ENCODE results near the gene YWHAQ. TPM values are rescaled to one million over a fixed set of nuclear protein-coding genes. Genes with fewer than 3 reads are reported as not detected.

YWHAQ gene
- total RNA-seq, 4 donors from 2014 or later = 40.3 to 63.7 (median 48.4) TPM

- ATAC-seq = peak; percentile 77 to 88
- H3K27ac ChIP-seq = peak overlapping the region in 1 of 4 donors; percentile 9
- peak in 1 of 2 donors; percentile 18 for DNase-seq
- H3K4me3 ChIP-seq = no peak overlapping the region
- no peaks in the 10 kb centered on the region for H3K9me3 ChIP-seq
- TF ChIP-seq, protein P1, sequence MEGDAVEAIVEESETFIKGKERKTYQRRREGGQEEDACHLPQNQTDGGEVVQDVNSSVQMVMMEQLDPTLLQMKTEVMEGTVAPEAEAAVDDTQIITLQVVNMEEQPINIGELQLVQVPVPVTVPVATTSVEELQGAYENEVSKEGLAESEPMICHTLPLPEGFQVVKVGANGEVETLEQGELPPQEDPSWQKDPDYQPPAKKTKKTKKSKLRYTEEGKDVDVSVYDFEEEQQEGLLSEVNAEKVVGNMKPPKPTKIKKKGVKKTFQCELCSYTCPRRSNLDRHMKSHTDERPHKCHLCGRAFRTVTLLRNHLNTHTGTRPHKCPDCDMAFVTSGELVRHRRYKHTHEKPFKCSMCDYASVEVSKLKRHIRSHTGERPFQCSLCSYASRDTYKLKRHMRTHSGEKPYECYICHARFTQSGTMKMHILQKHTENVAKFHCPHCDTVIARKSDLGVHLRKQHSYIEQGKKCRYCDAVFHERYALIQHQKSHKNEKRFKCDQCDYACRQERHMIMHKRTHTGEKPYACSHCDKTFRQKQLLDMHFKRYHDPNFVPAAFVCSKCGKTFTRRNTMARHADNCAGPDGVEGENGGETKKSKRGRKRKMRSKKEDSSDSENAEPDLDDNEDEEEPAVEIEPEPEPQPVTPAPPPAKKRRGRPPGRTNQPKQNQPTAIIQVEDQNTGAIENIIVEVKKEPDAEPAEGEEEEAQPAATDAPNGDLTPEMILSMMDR (IDR thresholded peaks at IDR 0.05 in 4 of 5, conservative IDR thresholded peaks at IDR 0.05 in 1 of 5) = no peak
- no peak for TF ChIP-seq POLR2A (IDR thresholded peaks at IDR 0.05)
- no peaks in the 10 kb centered on the region for H3K4me1 ChIP-seq
- H3K27me3 ChIP-seq = no peaks in the 10 kb centered on the region
- H3K36me3 ChIP-seq = no peaks in the 10 kb centered on the region
- intact Hi-C loops (cut with DNase I; ENCODE audit: low total_unique reads) = no loop called here
- in situ Hi-C loops (cut with MboI; ENCODE audit: low sequenced_read_pairs in 4 of 4) = no loop called here
These were observed 28.2 kb upstream of the YWHAQ start for GRCh38 chr2:9658972-9659371.

- H3K9me3 ChIP-seq = no peaks in the 10 kb centered on the region
- in situ Hi-C loops (cut with MboI; ENCODE audit: low sequenced_read_pairs in 4 of 4) = no loop called here
These were observed 26.9 kb upstream of the YWHAQ start for GRCh38 chr2:9657731-9658130.

DNA sequence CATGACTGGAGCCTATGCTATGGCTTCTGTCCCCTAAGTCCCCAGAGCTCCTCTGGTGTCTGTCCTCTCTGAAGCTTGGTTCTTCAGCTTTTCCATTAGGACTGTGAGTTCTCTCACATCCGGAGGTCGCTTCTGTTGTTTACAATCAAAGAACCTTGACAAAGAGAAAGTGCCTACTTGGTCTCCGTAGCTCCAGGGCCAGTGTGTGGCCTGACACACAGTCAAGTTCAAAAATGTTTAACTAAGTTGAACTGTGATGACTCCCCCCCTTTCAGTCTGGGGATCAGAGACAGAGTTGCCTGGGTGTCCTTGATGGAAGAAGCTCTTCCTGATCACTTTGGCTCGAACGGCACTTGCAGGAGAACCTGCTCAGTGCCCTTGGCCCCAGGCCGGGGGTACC, 26.3 kb upstream of the YWHAQ start:
- Histone ChIP-seq H3K4me3 (no peak overlapping the region), H3K27me3 (no peaks in the 10 kb centered on the region), H3K36me3 (no peaks in the 10 kb centered on the region), H3K27ac (no peak overlapping the region), H3K9me3 (no peaks in the 10 kb centered on the region), H3K4me1 (no peaks in the 10 kb centered on the region)
- DNase-seq = no peak
- TF ChIP-seq POLR2A (IDR thresholded peaks at IDR 0.05) = no peak
- TF ChIP-seq, protein P1 (IDR thresholded peaks at IDR 0.05 in 4 of 5, conservative IDR thresholded peaks at IDR 0.05 in 1 of 5) = no peak
- intact Hi-C loops (cut with DNase I; ENCODE audit: low total_unique reads) (no loop called here), in situ Hi-C loops (cut with MboI; ENCODE audit: low sequenced_read_pairs in 4 of 4) (no loop called here)
- no peak for ATAC-seq

More at GRCh38 chr2:9657731-9658130, 26.9 kb upstream of the YWHAQ start:
- TF ChIP-seq, protein P1 (IDR thresholded peaks at IDR 0.05 in 4 of 5, conservative IDR thresholded peaks at IDR 0.05 in 1 of 5) = no peak
- no peak for TF ChIP-seq POLR2A (IDR thresholded peaks at IDR 0.05)
- no peak overlapping the region for H3K27ac ChIP-seq
- H3K4me1 ChIP-seq = no peaks in the 10 kb centered on the region
- no peaks in the 10 kb centered on the region for H3K36me3 ChIP-seq
- no peaks in the 10 kb centered on the region for H3K27me3 ChIP-seq
- DNase-seq = no peak
- ATAC-seq = no peak
- intact Hi-C loops (cut with DNase I; ENCODE audit: low total_unique reads) = no loop called here
- no peak overlapping the region for H3K4me3 ChIP-seq

DNA sequence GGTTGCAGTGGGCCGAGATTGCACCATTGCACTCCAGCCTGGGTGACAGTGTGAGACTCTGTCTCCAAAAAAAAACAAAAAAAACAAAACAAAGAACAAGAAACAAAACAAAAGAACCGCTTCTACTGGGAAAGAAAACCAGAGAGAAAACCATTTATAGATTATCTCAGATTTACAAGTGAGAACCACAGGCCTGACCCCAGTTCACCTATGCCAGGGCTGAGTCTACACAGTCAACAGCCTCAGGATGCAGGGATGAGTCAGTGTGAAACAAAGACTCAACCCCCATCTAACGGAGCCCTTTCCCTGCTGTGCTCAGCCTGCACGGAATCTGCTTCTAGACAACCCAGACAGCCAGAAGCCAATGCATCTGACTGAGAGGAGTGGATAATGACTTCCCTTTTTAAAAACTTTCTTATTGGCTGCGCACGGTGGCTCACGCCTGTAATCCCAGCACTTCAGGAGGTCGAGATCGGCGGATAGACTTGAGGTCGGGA, 25.5 kb upstream of the YWHAQ start:
- no peak for ATAC-seq
- in situ Hi-C loops (cut with MboI; ENCODE audit: low sequenced_read_pairs in 4 of 4) = no loop called here
- no peak for TF ChIP-seq POLR2A (IDR thresholded peaks at IDR 0.05)
- TF ChIP-seq, protein P1 (IDR thresholded peaks at IDR 0.05 in 4 of 5, conservative IDR thresholded peaks at IDR 0.05 in 1 of 5) = no peak
- Histone ChIP-seq H3K27me3 (no peaks in the 10 kb centered on the region), H3K4me1 (no peaks in the 10 kb centered on the region), H3K36me3 (no peaks in the 10 kb centered on the region), H3K27ac (no peak overlapping the region), H3K9me3 (no peaks in the 10 kb centered on the region), H3K4me3 (no peak overlapping the region)
- intact Hi-C loops (cut with DNase I; ENCODE audit: low total_unique reads) = no loop called here
- no peak for DNase-seq

Measured in gastrocnemius medialis (tissue), 4 donors.